GM12873 (cell line): Measurements from ENCODE around the gene DNAH8.

ENCODE experiments used
- CTCF ChIP-seq: IDR thresholded peaks from 2 replicates; pipeline ENCODE4 v1.5.1; 2012; ENCODE audit warnings: low read depth, mild to moderate bottlenecking, moderate library complexity, low read length, control low read depth; ENCODE audit not compliant: insufficient read depth; ENCODE audit errors: missing control alignments

The DNAH8 gene

GRCh38 chr6:39005774-39006173 lies 290.7 kb downstream of the DNAH8 start:
- TF ChIP-seq CTCF = no peak

DNA sequence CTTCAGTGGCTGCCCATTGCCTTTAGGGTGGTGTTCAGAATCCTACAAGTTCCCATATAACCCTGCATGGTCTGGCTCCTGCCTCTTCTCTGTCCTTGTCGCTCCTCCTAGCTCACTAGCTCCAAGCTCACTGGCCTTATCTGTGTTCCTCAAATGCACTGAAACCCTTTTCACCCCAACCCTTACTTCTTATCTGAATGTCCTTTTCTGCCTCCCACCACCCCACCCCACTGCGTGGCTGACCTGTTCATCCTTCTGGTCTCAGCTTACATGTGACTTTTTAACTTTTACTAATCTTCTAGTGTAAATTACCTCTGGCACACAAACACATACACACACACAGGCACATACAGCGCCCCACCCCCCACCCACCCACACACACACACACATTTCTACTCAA lies 292.5 kb downstream of the DNAH8 start:
- TF ChIP-seq CTCF = no peak

- no peak for TF ChIP-seq CTCF
Observed at GRCh38 chr6:39008737-39009136, 293.6 kb downstream of the DNAH8 start.

GRCh38 chr6:39009476-39009875 lies 294.4 kb downstream of the DNAH8 start:
- no peak for TF ChIP-seq CTCF

GRCh38 chr6:39016839-39017546 lies 301.9 kb downstream of the DNAH8 start:
- TF ChIP-seq CTCF = no peak

- TF ChIP-seq CTCF = no peak
Observed at GRCh38 chr6:39017547-39017880, 302.4 kb downstream of the DNAH8 start.

GRCh38 chr6:39018103-39018502 lies 303.0 kb downstream of the DNAH8 start:
- no peak for TF ChIP-seq CTCF
